GM18520 (cell line): ENCODE measurements around the gene PSMB2.

Experiments
- ATAC-seq: cut with Tn5 transposase; IDR thresholded peaks from one replicate; pipeline ENCODE4 v1.9.1; 2021; ENCODE audit not compliant: unreplicated experiment

Gene PSMB2

GRCh38 chr1:35573198-35574124 lies 67.9 kb downstream of the PSMB2 start, which contains the start of gene TFAP2E:
TSS of gene TFAP2E (plus strand) at chr1:35573314. CDS start at chr1:35573578, 264 bp downstream.
- no peak for ATAC-seq

DNA sequence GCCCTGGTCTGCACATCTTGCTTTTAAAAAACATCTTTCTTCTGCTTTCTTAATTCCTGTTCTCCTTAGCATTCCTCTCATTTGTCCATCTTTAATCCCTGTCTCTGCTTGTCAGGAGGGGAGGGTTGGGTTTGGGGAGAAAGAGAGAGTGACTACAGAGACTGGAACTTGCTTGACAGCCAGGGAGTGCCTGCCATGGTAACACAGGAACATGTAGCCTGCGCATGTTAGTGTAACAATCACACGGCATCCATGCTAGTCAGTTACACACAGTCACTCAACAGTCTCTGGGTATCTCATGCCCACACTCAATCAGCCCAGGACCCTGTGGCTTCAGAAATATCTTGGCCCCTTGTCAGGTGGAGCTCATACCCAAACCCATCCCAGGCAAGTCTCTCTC lies 69.0 kb downstream of the PSMB2 start:
- ATAC-seq: no peak

GRCh38 chr1:35571263-35571662 lies 70.1 kb downstream of the PSMB2 start:
- no peak for ATAC-seq

GRCh38 chr1:35570589-35571137 lies 70.7 kb downstream of the PSMB2 start:
- no peak for ATAC-seq

DNA sequence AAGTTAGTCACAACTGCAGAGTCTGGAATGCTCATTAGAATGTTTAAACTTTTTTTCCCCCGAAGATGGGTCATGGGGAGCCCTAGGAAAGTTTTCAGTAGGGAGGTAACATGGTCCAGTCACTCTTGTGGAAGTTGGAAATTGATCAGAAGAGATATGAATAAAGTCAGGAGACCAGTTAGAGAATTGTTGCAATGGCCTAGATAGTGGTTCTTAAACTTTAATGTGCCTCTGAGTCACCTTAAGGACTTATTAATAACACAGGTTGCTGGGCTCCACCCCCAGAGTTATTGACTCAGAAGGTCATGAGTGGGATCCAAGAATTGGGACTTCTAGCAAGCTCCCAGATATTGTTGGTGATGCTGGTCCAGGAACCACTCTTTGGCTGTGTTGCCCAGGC lies 71.4 kb downstream of the PSMB2 start:
- no peak for ATAC-seq

DNA sequence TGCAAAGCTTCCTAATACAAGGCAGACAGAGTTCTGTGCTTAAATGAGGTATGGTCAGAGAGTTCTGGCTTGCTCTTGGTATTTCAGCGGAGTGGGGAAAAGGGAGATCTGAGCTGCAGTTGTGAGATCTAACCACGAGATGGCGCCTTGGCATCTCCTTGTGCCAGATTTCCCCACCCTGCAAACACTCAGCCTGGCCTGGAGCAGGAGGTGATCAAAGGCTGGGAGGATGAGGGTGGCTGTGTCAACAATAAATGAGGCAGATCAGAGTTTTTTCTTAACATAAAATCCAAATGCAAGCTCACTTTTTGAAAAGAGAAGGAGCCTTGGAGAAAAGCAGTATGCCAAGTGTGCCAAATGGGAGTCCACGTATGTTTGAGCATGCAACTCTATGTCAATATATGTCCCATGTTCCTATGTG lies 72.3 kb downstream of the PSMB2 start:
- no peak for ATAC-seq

GRCh38 chr1:35567947-35568558 lies 73.3 kb downstream of the PSMB2 start:
- no peak for ATAC-seq

GRCh38 chr1:35565742-35566133 lies 75.6 kb downstream of the PSMB2 start:
- ATAC-seq: no peak

DNA sequence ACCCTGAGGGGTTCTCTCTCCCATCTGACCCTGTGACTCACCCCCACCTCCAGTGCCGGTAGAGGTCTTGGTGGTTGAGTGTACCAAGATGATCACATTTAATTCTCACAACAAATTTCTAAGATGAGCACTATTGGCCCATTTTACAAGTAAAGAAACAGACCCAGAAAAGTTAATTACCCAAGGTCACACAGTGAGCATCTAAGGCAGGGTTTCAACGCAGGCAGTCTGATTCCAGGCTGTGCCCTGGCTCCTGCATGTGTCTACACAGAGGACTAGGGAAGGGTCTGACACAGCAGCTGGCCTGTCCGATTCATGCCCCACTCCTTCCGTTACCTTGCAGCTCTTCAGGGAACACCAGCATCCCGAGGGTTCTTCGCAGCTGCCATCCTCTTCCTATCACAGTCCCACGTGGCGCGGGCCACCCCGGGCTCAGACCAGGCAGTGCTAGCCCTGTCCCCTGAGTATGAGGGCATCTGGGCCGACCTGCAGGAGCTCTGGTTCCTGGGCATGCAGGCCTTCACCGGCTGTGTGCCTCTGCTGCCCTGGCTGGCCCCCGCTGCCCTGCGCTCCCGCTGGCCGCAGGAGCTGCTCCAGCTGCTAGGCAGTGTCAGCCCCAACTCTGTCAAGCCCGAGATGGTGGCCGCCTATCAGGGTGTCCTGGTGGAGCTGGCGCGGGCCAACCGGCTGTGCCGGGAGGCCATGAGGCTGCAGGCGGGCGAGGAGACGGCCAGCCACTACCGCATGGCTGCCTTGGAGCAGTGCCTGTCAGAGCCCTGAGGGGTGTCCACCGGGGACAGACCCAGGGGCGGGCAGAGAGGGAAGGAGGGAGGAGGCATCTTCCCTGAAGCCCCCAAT lies 76.2 kb downstream of the PSMB2 start:
- ATAC-seq: no peak

DNA sequence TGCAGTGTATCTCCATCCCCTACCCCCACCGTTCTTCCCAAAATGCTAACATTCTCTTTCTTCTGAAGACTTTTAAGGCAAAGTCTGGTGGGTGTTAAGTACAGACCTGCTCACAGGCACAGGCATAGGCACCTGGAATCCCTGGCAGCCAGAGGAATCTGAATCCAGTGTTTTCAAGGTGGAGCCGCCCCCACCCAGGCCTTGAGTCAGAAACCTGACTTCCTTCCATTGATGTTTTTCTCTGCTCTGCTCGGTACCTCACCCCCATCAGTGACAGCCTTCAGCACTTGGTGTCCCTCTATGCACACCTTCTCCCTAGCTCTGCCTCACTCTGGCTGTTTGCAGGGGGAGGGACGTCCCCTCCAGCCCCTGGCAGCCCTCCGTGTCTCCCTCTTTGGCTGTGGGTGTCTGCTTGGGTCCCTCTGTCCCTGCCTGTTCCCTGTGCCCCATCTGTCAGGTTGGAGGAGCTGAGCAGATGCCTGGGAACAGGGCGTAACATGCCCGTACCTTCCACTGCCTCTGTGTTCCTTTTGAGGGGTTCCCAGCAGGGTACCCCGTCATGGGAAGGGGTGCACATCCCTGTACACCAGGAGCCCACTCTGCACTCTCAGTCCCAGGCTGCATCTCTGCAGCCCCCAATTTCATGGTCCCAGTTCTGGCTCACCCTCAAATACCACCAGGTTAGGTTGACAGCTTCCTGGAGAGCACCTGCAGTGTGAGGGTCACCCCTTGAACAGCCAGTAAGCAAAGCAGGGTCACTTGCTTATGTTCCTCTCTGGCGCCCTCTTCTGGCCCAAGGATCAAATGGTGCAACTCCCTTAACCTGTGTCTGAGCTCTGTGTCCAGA lies 77.1 kb downstream of the PSMB2 start:
- no peak for ATAC-seq

- ATAC-seq: no peak
Observed at GRCh38 chr1:35563166-35563565, 78.2 kb downstream of the PSMB2 start.

GRCh38 chr1:35561972-35562680 lies 79.2 kb downstream of the PSMB2 start:
- no peak for ATAC-seq

- ATAC-seq: no peak
Observed at GRCh38 chr1:35561297-35561971, 79.9 kb downstream of the PSMB2 start.

DNA sequence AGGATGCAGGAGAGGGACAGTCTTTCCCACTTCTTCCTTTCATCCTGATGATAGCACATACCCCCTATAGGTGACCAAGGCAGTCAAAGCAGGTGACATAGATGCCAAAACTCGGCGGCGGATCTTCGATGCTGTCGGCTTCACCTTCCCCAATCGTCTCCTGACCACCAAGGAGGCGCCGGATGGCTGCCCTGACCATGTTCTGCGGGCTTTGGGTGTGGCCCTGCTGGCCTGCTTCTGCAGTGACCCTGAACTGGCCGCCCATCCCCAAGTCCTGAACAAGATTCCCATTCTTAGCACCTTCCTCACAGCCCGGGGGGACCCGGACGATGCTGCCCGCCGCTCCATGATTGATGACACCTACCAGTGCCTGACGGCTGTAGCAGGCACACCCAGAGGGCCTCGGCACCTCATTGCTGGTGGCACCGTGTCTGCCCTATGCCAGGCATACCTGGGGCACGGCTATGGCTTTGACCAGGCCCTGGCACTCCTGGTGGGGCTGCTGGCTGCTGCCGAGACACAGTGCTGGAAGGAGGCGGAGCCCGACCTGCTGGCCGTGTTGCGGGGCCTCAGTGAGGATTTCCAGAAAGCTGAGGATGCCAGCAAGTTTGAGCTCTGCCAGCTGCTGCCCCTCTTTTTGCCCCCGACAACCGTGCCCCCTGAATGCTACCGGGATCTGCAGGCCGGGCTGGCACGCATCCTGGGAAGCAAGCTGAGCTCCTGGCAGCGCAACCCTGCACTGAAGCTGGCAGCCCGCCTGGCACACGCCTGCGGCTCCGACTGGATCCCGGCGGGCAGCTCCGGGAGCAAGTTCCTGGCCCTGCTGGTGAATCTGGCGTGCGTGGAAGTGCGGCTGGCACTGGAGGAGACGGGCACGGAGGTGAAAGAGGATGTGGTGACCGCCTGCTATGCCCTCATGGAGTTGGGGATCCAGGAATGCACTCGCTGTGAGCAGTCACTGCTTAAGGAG lies 80.8 kb downstream of the PSMB2 start:
- no peak for ATAC-seq

- ATAC-seq: no peak
Observed at GRCh38 chr1:35559317-35559944, 81.9 kb downstream of the PSMB2 start.

DNA sequence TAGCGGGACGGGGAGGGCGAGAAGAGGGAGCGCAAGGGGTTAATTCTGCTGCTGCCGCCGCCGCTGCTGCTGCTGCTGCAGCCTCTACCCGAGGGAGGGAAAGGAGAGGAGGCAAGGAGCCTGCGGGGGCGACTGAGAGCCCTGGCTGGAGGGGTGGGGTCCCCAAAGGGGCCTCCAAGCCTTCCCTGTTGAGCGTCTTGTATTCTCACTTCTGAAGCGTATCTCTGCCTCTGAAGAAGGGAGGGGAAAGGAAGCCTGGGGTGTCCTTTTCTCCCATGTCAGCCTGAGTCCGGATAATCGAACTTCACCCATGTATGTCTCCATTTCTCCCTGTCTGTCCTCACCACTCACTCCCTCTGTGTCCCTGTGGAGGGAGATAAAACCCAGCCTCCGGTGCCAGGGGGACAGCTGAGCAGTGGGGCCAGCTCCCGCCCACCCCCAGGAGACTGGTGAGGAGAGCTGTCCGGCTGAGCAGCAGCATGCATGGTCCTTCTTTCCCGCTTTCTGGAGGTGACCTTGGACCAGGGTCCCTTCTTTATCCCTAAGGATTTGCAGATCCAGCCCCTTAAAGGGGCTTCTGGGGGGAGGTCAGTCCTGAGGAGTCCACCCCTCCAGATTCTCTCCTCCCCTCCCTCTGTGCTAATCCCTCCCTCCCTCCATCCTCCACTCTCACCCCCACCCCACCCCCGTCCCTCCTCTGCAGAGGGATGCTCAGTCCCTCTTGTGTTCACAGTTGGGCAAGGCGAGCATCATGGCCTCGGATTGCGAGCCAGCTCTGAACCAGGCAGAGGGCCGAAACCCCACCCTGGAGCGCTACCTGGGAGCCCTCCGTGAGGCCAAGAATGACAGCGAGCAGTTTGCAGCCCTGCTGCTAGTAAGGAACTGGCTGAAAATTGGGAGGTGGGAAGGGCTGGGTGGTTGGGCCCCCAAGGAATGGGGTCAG lies 82.7 kb downstream of the PSMB2 start:
- no peak for ATAC-seq
